ENCODE results near the gene SATB2. TPM values are rescaled to one million over a fixed set of nuclear protein-coding genes. Genes with fewer than 3 reads are reported as not detected.

The SATB2 gene
- total RNA-seq, 1 experiment from 2014 or later, result 7.8 TPM

DNA sequence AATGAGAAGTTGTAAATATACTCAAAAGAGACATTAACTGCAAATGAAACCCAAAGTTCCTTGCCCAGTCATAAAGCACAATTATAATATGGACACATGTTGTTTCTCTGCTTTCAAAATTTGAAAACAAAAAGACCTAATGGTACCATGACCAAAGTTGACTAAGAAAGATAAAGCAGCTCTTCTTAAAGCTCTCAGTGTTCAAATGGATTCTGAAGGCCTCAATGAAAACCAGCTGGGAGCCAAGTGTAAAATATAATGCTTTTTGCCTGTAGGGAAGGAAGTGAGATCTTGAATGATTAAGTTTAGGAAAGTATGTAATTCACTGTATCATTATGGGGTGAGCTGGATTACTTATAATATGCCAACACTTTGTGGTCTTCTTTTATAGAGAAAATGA, 178.6 kb downstream of the SATB2 start:
- H3K79me2 ChIP-seq (ENCODE audit: low read depth), result no peaks in the 10 kb centered on the region
- no TSS peak for BruUV-seq (replicated peaks)
- no peak overlapping the region for H3K4me3 ChIP-seq
- ChIA-PET POLR2A (ENCODE audit: unreplicated experiment) (no interaction called here), CTCF (no interaction called here)
- H3K9me2 ChIP-seq (ENCODE audit: insufficient read depth), result no peaks in the 10 kb centered on the region
- no peak overlapping the region for H3K27ac ChIP-seq
- no peaks in the 10 kb centered on the region for H3K36me3 ChIP-seq (ENCODE audit: low read depth)
- H2AFZ ChIP-seq, result no peak overlapping the region
- DNase-seq, result no peak
- H3K4me1 ChIP-seq (replicated peaks; ENCODE audit: insufficient read depth), result peaks cover 8% of the 10 kb centered on the region; the same call in 1 of the 2 replicates
- intact Hi-C loops (cut with micrococcal nuclease; ENCODE audit: unreplicated experiment), result no loop called here
- no peak overlapping the region for H3K4me2 ChIP-seq
- H4K20me1 ChIP-seq (ENCODE audit: insufficient read depth), result no peaks in the 10 kb centered on the region
- TF ChIP-seq, protein P1, sequence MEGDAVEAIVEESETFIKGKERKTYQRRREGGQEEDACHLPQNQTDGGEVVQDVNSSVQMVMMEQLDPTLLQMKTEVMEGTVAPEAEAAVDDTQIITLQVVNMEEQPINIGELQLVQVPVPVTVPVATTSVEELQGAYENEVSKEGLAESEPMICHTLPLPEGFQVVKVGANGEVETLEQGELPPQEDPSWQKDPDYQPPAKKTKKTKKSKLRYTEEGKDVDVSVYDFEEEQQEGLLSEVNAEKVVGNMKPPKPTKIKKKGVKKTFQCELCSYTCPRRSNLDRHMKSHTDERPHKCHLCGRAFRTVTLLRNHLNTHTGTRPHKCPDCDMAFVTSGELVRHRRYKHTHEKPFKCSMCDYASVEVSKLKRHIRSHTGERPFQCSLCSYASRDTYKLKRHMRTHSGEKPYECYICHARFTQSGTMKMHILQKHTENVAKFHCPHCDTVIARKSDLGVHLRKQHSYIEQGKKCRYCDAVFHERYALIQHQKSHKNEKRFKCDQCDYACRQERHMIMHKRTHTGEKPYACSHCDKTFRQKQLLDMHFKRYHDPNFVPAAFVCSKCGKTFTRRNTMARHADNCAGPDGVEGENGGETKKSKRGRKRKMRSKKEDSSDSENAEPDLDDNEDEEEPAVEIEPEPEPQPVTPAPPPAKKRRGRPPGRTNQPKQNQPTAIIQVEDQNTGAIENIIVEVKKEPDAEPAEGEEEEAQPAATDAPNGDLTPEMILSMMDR (conservative IDR thresholded peaks at IDR 0.05), result no peak
- no peak for TF ChIP-seq EZH2 (IDR thresholded peaks at IDR 0.05; ENCODE audit: low read depth)
- H3K9me3 ChIP-seq (ENCODE audit: insufficient read depth, low read depth), result no peaks in the 10 kb centered on the region
- no peaks in the 10 kb centered on the region for H3K27me3 ChIP-seq (ENCODE audit: insufficient read depth, low read depth)
- H3F3A ChIP-seq (ENCODE audit: insufficient read depth, low read depth), result no peaks in the 10 kb centered on the region; the same call in 1 of the 2 replicates

DNA sequence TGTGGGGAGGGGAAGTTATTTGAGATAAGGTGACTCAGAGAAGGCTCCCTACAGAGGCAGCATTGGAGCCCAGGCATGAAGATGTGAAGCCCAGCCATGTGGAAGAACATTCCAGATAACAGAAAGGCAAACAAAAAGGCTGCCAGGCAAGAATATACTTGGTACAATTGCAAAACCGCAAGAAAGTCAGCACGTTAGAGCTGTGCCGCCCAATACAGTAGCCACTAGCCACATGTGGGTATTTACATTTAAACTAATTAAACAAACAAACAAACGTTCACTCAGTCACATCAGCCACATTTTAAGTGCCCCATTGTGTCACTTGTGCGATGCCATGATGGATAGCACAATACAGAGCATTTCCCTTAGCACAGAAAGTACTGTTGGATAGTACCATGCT, 179.6 kb downstream of the SATB2 start:
- no peak overlapping the region for H2AFZ ChIP-seq
- H3K27me3 ChIP-seq (ENCODE audit: insufficient read depth, low read depth), result no peaks in the 10 kb centered on the region
- POLR2A ChIA-PET (ENCODE audit: unreplicated experiment), result no interaction called here
- CTCF ChIA-PET, result no interaction called here
- no peak overlapping the region for H3K27ac ChIP-seq
- peaks cover 4% of the 10 kb centered on the region; the same call in 1 of the 2 replicates for H3F3A ChIP-seq (ENCODE audit: insufficient read depth, low read depth)
- no peaks in the 10 kb centered on the region for H3K79me2 ChIP-seq (ENCODE audit: low read depth)
- peaks cover 13% of the 10 kb centered on the region for H3K4me1 ChIP-seq (replicated peaks; ENCODE audit: insufficient read depth)
- no peak overlapping the region for H3K4me2 ChIP-seq
- no peak for TF ChIP-seq EZH2 (IDR thresholded peaks at IDR 0.05; ENCODE audit: low read depth)
- TF ChIP-seq, protein P1 (conservative IDR thresholded peaks at IDR 0.05), result no peak
- H3K9me3 ChIP-seq (ENCODE audit: insufficient read depth, low read depth), result no peaks in the 10 kb centered on the region
- H3K9me2 ChIP-seq (ENCODE audit: insufficient read depth), result no peaks in the 10 kb centered on the region
- no peaks in the 10 kb centered on the region for H4K20me1 ChIP-seq (ENCODE audit: insufficient read depth)
- intact Hi-C loops (cut with micrococcal nuclease; ENCODE audit: unreplicated experiment), result no loop called here
- no TSS peak for BruUV-seq (replicated peaks)
- no peaks in the 10 kb centered on the region for H3K36me3 ChIP-seq (ENCODE audit: low read depth)
- no peak overlapping the region for H3K4me3 ChIP-seq
- DNase-seq, result peak; percentile 4 to 88

DNA sequence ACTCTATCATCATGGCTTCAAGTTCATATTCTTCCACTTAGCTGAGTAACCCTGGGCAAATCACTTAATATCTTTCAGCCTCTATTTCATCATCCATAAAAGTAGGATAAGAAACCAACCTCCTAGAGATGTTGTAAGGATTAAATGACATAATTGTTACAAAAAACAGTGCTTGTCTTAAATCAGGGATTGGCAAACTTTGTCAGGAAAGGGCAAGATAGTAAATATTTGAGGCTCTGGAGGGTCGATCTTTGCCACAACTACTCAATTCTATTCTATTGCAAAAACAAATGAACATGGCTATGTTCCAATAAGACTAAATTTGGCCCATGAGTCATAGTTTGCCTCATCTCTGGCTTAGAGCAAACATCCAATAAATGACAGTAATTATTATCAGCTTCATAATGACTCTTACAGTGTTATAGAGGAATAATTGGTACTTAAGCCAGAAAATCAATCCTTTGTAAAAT, 184.7 kb downstream of the SATB2 start:
- no peak for DNase-seq
- H3K27me3 ChIP-seq (ENCODE audit: insufficient read depth, low read depth), result no peaks in the 10 kb centered on the region
- no peaks in the 10 kb centered on the region for H3K36me3 ChIP-seq (ENCODE audit: low read depth)
- H2AFZ ChIP-seq, result no peak overlapping the region
- peaks cover 8% of the 10 kb centered on the region; the same call in 1 of the 2 replicates for H3F3A ChIP-seq (ENCODE audit: insufficient read depth, low read depth)
- no TSS peak for BruUV-seq (replicated peaks)
- intact Hi-C loops (cut with micrococcal nuclease; ENCODE audit: unreplicated experiment), result no loop called here
- TF ChIP-seq, protein P1 (conservative IDR thresholded peaks at IDR 0.05), result no peak
- no peak for TF ChIP-seq EZH2 (IDR thresholded peaks at IDR 0.05; ENCODE audit: low read depth)
- no peak overlapping the region for H3K27ac ChIP-seq
- ChIA-PET CTCF (no interaction called here), POLR2A (ENCODE audit: unreplicated experiment) (interaction anchor here (0.6 kb wide), 1 partner anchor 468 kb away, joined by 5 read pairs; no protein-coding TSS in a partner anchor)
- no peaks in the 10 kb centered on the region for H3K79me2 ChIP-seq (ENCODE audit: low read depth)
- H3K9me3 ChIP-seq (ENCODE audit: insufficient read depth, low read depth), result no peaks in the 10 kb centered on the region
- H3K9me2 ChIP-seq (ENCODE audit: insufficient read depth), result no peaks in the 10 kb centered on the region
- peaks cover 16% of the 10 kb centered on the region for H3K4me1 ChIP-seq (replicated peaks; ENCODE audit: insufficient read depth)
- H3K4me2 ChIP-seq, result peak overlapping the region; percentile 26; the same call in 1 of the 2 replicates
- H4K20me1 ChIP-seq (ENCODE audit: insufficient read depth), result no peaks in the 10 kb centered on the region
- no peak overlapping the region for H3K4me3 ChIP-seq
